CD4-positive, alpha-beta T cell treated with Interleukin-10 for 1 hour (primary cell): ENCODE measurements around the gene P3H3.
"Not testable (repeated sequence)": the region's sequence is repeated elsewhere in the genome, so short reads cannot be mapped to it uniquely, and the experiment has no call there.

Source experiments
- DNase-seq: peaks from one replicate; pipeline ENCODE4 v3.0.0-alpha.2; 2020

Gene P3H3

DNA sequence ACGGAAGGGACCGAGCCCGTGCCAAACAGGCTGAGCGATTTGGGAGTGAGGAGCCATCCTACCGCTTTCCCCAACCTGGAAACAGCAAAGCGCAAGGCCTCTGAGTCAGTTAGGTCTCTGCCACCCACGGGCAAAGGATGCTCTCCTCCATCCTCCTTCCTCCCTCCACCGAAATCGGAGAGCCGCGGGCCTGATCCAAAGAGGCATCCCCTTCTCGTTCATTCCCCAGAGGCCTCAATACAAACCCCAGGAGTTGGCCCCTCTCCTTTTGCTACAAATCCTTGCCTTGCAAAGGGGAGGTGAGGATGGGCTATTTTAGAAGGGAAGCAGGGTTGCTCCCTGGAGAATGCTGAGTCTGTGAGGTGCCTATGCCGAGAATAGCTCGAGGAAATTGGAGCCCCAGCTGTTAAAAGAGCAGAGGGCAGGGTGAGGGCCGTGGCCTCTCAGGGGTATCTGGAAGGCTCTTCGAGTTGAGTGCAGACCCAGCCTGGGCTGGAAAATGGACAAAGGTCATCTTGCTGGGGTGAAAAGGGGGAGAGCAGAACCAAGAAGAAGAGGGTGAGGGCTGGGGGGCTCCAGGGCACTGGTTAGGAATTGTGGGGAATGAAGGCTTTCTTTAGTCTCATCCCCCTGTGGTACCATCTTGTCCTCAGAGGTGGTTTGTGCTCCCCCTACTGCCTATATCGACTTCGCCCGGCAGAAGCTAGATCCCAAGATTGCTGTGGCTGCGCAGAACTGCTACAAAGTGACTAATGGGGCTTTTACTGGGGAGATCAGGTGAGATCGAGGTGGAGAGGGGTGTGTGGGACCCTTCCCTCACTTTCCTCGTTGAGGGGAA is 40.2 kb downstream of the P3H3 start:
- peak; percentile 15 for DNase-seq

GRCh38 chr12:6869049-6870021 is 41.1 kb downstream of the P3H3 start:
- DNase-seq, result peak; percentile 89

DNA sequence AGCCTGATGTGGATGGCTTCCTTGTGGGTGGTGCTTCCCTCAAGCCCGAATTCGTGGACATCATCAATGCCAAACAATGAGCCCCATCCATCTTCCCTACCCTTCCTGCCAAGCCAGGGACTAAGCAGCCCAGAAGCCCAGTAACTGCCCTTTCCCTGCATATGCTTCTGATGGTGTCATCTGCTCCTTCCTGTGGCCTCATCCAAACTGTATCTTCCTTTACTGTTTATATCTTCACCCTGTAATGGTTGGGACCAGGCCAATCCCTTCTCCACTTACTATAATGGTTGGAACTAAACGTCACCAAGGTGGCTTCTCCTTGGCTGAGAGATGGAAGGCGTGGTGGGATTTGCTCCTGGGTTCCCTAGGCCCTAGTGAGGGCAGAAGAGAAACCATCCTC is 42.1 kb downstream of the P3H3 start:
- DNase-seq, result not testable (repeated sequence)

- peak; percentile 46 for DNase-seq
Measured at GRCh38 chr12:6871052-6871957, 43.1 kb downstream of the P3H3 start.

DNA sequence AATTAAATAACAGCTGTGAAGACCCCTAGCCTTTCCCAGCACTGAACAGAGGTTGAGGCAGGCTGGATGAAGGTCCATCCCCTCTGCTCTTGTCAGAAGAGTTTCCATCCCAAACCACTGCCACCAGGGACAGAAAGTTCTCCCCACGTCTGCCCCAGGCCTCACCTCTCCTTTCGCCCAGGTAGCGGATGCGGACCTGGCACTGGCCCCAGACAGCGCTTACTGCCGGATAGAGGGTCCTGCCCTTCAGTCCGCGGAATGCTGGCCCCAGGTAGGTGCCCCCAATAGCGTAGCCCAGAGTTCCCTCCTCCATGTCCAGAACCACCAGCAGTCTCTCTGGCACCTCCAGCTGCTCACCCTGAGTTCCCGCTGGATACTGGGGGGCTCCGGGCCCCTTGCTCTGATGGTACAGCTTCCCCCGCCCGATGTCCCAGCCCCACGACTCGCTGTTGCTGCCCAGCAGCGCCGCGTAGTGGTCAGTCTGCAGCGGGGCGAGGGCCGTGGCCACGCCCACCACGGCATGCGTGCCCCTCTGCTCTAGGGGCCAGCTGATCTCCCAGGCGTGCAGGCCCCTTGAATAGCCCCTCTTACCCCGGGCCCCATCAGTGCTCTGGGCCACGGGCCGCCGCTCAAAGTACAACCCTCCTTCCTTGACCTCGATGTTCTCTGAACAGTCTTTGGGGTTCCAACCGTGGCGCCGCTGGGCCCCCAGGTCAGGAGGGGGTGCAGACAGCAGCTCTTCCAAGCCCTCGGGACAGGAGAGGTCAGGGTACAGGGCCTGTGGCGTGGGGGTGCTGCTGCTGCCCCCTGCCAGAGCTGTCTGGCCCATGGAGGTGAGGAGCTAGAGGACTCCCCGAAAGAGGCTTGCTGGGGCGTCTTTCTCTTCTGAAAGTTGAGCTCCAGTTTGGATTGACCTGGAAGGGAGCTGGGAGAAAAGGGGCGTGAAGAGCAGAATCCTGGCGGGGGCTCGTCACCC is 44.2 kb downstream of the P3H3 start:
- DNase-seq, result peak; percentile 88

- peak; percentile 98 for DNase-seq
Measured at GRCh38 chr12:6873094-6874014, 45.1 kb downstream of the P3H3 start, which contains the start of gene SPSB2. SPSB2 (minus strand) TSS chr12:6873303; CDS start chr12:6872901, 402 bp downstream.

GRCh38 chr12:6874015-6874368 is 45.8 kb downstream of the P3H3 start:
- not testable (repeated sequence) for DNase-seq

GRCh38 chr12:6879824-6880223 is 51.6 kb downstream of the P3H3 start:
- DNase-seq, result not testable (repeated sequence)

GRCh38 chr12:6883252-6883651 is 55.0 kb downstream of the P3H3 start:
- no peak for DNase-seq

GRCh38 chr12:6883683-6884082 is 55.5 kb downstream of the P3H3 start:
- no peak for DNase-seq

GRCh38 chr12:6884539-6884938 is 56.3 kb downstream of the P3H3 start:
- DNase-seq, result no peak

DNA sequence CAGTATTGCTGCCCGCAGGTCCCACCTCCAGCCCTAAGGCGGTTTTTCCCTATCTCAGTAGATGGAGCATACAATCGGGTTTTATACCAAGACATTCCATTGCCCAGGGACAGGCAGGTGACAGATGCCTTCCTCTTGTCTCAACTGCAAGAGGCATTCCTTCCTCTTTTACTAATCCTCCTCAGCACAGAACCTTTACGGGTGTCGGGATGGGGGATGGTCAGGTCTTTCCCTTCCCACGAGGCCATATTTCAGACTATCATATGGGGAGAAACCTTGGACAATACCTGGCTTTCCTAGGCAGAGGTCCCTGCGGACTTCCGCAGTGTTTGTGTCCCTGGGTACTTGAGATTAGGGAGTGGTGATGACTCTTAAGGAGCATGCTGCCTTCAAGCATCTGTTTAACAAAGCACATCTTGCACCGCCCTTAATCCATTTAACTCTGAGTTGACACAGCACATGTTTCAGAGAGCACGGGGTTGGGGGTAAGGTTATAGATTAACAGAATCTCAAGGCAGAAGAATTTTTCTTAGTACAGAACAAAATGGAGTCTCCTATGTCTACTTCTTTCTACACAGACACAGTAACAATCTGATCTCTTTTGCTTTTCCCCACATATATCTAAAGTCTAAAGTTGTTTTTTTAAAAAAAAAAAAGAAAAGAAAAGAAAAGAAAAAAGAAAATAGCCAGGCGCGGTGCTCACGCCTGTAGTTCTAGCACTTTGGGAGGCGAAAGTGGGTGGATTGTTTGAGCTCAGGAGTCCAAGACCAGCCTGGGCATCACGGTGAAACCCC is 58.2 kb downstream of the P3H3 start:
- DNase-seq, result not testable (repeated sequence)

DNA sequence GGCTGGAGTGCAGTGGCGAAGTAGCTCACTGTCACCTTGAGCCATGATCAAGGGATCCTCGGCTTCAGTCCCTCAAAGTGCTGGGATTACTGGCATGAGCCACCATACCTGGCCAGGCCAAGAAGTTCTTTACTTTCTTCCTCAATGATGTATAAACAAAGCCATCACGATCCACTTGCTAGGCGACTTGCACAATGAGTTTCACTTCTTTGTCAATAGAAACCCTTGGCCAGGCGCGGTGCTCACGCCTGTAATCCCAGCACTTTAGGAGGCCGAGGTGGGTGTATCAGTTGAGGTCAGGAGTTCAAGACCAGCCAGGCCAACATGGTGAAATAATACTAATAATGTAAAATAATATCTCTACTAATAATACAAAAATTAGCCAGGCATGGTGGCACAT is 59.3 kb downstream of the P3H3 start:
- no peak for DNase-seq

DNA sequence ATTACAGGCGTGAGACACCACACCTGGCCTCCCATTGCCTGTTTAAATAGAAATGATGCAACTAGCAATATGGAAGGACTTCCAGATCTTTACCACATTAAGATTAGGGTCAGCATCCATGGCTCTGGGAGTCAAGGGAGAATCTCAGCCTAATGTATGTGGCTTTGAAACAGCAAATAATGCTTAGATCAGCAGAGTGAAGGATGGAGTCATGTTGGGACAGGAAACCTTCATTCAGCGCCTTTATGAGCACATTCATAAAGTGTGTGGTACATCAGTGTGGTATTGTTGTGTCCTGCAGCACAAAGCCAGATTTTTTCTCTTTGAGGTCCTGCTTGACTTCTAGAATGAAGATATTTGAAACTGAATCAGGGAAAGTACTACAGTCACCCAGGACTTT is 60.2 kb downstream of the P3H3 start:
- DNase-seq, result no peak

DNA sequence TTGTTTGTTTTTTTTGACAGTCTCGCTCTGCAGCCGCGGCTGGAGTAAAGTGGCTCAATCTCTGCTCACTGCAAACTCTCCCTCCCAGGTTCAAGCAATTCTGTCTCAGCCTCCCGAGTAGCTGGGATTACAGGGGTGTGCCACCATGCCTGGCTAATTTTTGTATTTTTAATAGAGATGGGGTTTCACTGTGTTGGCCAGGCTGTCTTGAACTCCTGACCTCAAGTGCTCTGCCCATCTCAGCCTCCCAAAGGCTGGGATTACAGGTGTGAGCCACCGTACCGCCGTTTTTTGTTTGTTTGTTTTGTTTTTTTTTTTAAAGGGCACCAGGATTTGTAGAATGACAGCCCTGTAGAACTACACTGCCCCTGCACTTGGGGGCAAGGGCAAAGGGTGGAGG is 60.6 kb downstream of the P3H3 start:
- not testable (repeated sequence) for DNase-seq
